Smooth muscle cell (in vitro differentiated cells): ENCODE data around the gene ANKRD35. TPM values are rescaled to one million over a fixed set of nuclear protein-coding genes. Genes with fewer than 3 reads are reported as not detected.

Source experiments
- DNase-seq: peaks from one replicate; lab custom pipeline; 2025; ENCODE audit not compliant: unreplicated experiment; lab: John Stamatoyannopoulos, UW
- H2AFZ ChIP-seq: fragments of 200-600 bp; sonication (generic); 2 replicates; pipeline ENCODE4 v1.6.0; 2016; ENCODE audit warnings: antibody characterized with exemption, low read depth, mild to moderate bottlenecking
- H3F3A ChIP-seq: fragments of 200-600 bp; sonication (generic); 2 replicates; pipeline ENCODE4 v1.6.0; 2017; ENCODE audit warnings: antibody characterized with exemption, low read depth
- H3K27ac ChIP-seq: fragments of 200-600 bp; sonication (generic); 2 replicates; pipeline ENCODE4 v1.5.1; 2016; ENCODE audit warnings: low read depth, mild to moderate bottlenecking
- H3K27me3 ChIP-seq: fragments of 200-600 bp; sonication (generic); 2 replicates; pipeline ENCODE4 v1.6.1; 2016; ENCODE audit warnings: low read depth, mild to moderate bottlenecking
- H3K36me3 ChIP-seq: fragments of 200-600 bp; sonication (generic); 2 replicates; pipeline ENCODE4 v1.5.1; 2016; ENCODE audit warnings: low read depth
- H3K4me1 ChIP-seq: fragments of 200-600 bp; sonication (generic); 2 replicates; pipeline ENCODE4 v1.5.1; 2016; ENCODE audit warnings: low read depth
- H3K4me2 ChIP-seq: fragments of 200-600 bp; sonication (generic); 2 replicates; pipeline ENCODE4 v1.6.0; 2016; ENCODE audit warnings: mild to moderate bottlenecking
- H3K4me3 ChIP-seq: fragments of 200-600 bp; sonication (generic); 2 replicates; pipeline ENCODE4 v1.5.1; 2016; ENCODE audit warnings: mild to moderate bottlenecking
- H3K79me2 ChIP-seq: fragments of 200-600 bp; sonication (generic); 2 replicates; pipeline ENCODE4 v1.6.0; 2016; ENCODE audit warnings: low read depth, mild to moderate bottlenecking
- H3K9ac ChIP-seq: fragments of 200-600 bp; sonication (generic); 2 replicates; pipeline ENCODE4 v1.6.0; 2016; ENCODE audit warnings: low read depth
- H3K9me3 ChIP-seq: fragments of 200-600 bp; sonication (generic); replicated peaks from 2 replicates; pipeline ENCODE4 v1.5.1; 2016; ENCODE audit warnings: low read depth
- H4K20me1 ChIP-seq: fragments of 200-600 bp; sonication (generic); 2 replicates; pipeline ENCODE4 v1.6.0; 2016; ENCODE audit warnings: low read depth
- CTCF ChIP-seq: fragments of 200-600 bp; sonication (generic); IDR thresholded peaks from 2 replicates; pipeline ENCODE4 v1.5.1; 2017; ENCODE audit warnings: borderline replicate concordance, mild to moderate bottlenecking, antibody characterized with exemption; ENCODE audit not compliant: insufficient read depth, poor library complexity, severe bottlenecking
- WGBS: methylation state at CpG from one replicate; pipeline ENCODE4 v1.1.7; 2016; ENCODE audit warnings: low lambda C conversion rate; 5-methylcytosine and 5-hydroxymethylcytosine counted together
- polyA plus RNA-seq: library from polyadenylated mRNA; unstranded; fragments of >200 nt; fragmentation: Nextera tagmentation; extraction: Ambion mirVana; gene quantifications from 2 replicates; pipeline ENCODE4 v1.2.1, GENCODE V29; 2016
- total RNA-seq: library from RNA; depleted of rRNA; stranded (reverse); fragments of >200 nt; gene quantifications from 2 replicates; pipeline ENCODE4 v1.2.3, GENCODE V29; 2014

The ANKRD35 gene
- total and polyA plus RNA-seq, 2 experiments from 2014 or later = 1.7 to 1.8 TPM

- Histone ChIP-seq H3K79me2 (peaks cover 19% of the 10 kb centered on the region), H3K27ac (no peak overlapping the region), H3K36me3 (peaks cover 36% of the 10 kb centered on the region), H3K4me3 (no peak overlapping the region), H3K9ac (no peak overlapping the region), H3K4me1 (peaks cover 10% of the 10 kb centered on the region), H2AFZ (no peak overlapping the region), H3K27me3 (no peaks in the 10 kb centered on the region), H3K9me3 (no peaks in the 10 kb centered on the region), H4K20me1 (no peaks in the 10 kb centered on the region), H3F3A (no peaks in the 10 kb centered on the region), H3K4me2 (no peak overlapping the region)
- TF ChIP-seq CTCF = no peak
- DNase-seq = no peak
Observed at GRCh38 chr1:145828367-145829026, 57.2 kb downstream of the ANKRD35 start.

GRCh38 chr1:145827966-145828365, 57.7 kb downstream of the ANKRD35 start:
- Histone ChIP-seq H3K9me3 (no peaks in the 10 kb centered on the region), H3F3A (no peaks in the 10 kb centered on the region), H3K4me2 (no peak overlapping the region), H4K20me1 (no peaks in the 10 kb centered on the region), H3K4me1 (peaks cover 10% of the 10 kb centered on the region), H3K79me2 (peaks cover 19% of the 10 kb centered on the region), H3K9ac (no peak overlapping the region), H3K36me3 (peaks cover 30% of the 10 kb centered on the region), H2AFZ (no peak overlapping the region), H3K4me3 (no peak overlapping the region), H3K27me3 (no peaks in the 10 kb centered on the region), H3K27ac (no peak overlapping the region)
- no peak for DNase-seq
- no peak for TF ChIP-seq CTCF

- H3K9me3 ChIP-seq = no peaks in the 10 kb centered on the region
- no peak overlapping the region for H2AFZ ChIP-seq
- H3K27ac ChIP-seq = no peak overlapping the region
- H3K36me3 ChIP-seq = peaks cover 30% of the 10 kb centered on the region
- no peaks in the 10 kb centered on the region for H3F3A ChIP-seq
- no peak overlapping the region for H3K4me2 ChIP-seq
- TF ChIP-seq CTCF = no peak
- H3K27me3 ChIP-seq = no peaks in the 10 kb centered on the region
- H3K4me3 ChIP-seq = no peak overlapping the region
- H3K79me2 ChIP-seq = peaks cover 22% of the 10 kb centered on the region
- no peak for DNase-seq
- no peaks in the 10 kb centered on the region for H4K20me1 ChIP-seq
- peaks cover 10% of the 10 kb centered on the region for H3K4me1 ChIP-seq
- 93% methylated on average over 2 of the region's 2 CpGs for WGBS
- H3K9ac ChIP-seq = no peak overlapping the region
Observed at GRCh38 chr1:145826030-145826429, 59.6 kb downstream of the ANKRD35 start.

- Histone ChIP-seq H3K36me3 (peaks cover 20% of the 10 kb centered on the region), H3K9me3 (no peaks in the 10 kb centered on the region), H3K9ac (peak overlapping the region; percentile 96), H3K4me3 (peak overlapping the region; percentile 99), H3K4me2 (peak overlapping the region; percentile 98), H3K4me1 (peaks cover 10% of the 10 kb centered on the region), H3K27me3 (no peaks in the 10 kb centered on the region), H4K20me1 (no peaks in the 10 kb centered on the region), H3K27ac (peak overlapping the region; percentile 95), H2AFZ (peak overlapping the region; percentile 99), H3F3A (no peaks in the 10 kb centered on the region), H3K79me2 (peaks cover 31% of the 10 kb centered on the region)
- DNase-seq = no peak
- 6% methylated on average over 7 of the region's 7 CpGs for WGBS
- no peak for TF ChIP-seq CTCF
Observed at GRCh38 chr1:145824499-145824842, 61.2 kb downstream of the ANKRD35 start.
